Fibroblast of lung (primary cell): ENCODE results near the gene ZBTB7C. TPM values are rescaled to one million over a fixed set of nuclear protein-coding genes. Genes with fewer than 3 reads are reported as not detected.

Experiments used
- DNase-seq, 2 donors: peaks; one replicate each; pipeline versions ENCODE4 v3.0.0 to v3.0.0-alpha.2; 2010; ENCODE audit warnings: low read depth in 2 of 2
- H2AFZ ChIP-seq: 2 replicates; pipeline ENCODE4 v1.5.1; 2012; ENCODE audit warnings: low read length, control low read depth, inconsistent platforms
- H3K27ac ChIP-seq: 2 replicates; pipeline ENCODE4 v1.5.1; 2011; ENCODE audit warnings: low read length, control low read depth; ENCODE audit not compliant: insufficient read depth
- H3K27me3 ChIP-seq: 2 replicates; pipeline ENCODE4 v1.5.1; 2011; ENCODE audit warnings: mild to moderate bottlenecking, low read length; ENCODE audit not compliant: control insufficient read depth, insufficient read depth
- H3K36me3 ChIP-seq: 2 replicates; pipeline ENCODE4 v1.5.1; 2011; ENCODE audit warnings: low read length; ENCODE audit not compliant: control insufficient read depth, insufficient read depth
- H3K4me1 ChIP-seq: 2 replicates; pipeline ENCODE4 v1.5.1; 2011; ENCODE audit warnings: low read length; ENCODE audit not compliant: control insufficient read depth, insufficient read depth; ENCODE audit errors: extremely low read depth
- H3K4me2 ChIP-seq: 2 replicates; pipeline ENCODE4 v1.5.1; 2011; ENCODE audit warnings: low read length, control low read depth; ENCODE audit not compliant: insufficient read depth; ENCODE audit errors: extremely low read depth
- H3K4me3 ChIP-seq, 4 experiments: fragments of 200-600 bp in 1 of 4; sonication (generic) in 1 of 4; replicated peaks in 1 of 4; 2 replicates each; pipeline ENCODE4 v1.5.1; 2011 to 2016; ENCODE audit warnings: low read length in 4 of 4, low read depth in 3 of 4, mild to moderate bottlenecking in 3 of 4, control low read depth in 2 of 4, inconsistent platforms in 1 of 4, mixed read lengths in 1 of 4; ENCODE audit not compliant: insufficient read depth in 1 of 4; ENCODE audit errors: control extremely low read depth in 1 of 4
- H3K79me2 ChIP-seq: 2 replicates; pipeline ENCODE4 v1.5.1; 2012; ENCODE audit warnings: mild to moderate bottlenecking, low read length, inconsistent platforms; ENCODE audit not compliant: control insufficient read depth, insufficient read depth
- H3K9ac ChIP-seq: 2 replicates; pipeline ENCODE4 v1.5.1; 2011; ENCODE audit warnings: mild to moderate bottlenecking, low read length, control low read depth; ENCODE audit not compliant: insufficient read depth
- H3K9me3 ChIP-seq: 2 replicates; pipeline ENCODE4 v1.5.1; 2012; ENCODE audit warnings: low read depth, low read length; ENCODE audit not compliant: control insufficient read depth, insufficient read depth
- H4K20me1 ChIP-seq: 2 replicates; pipeline ENCODE4 v1.5.1; 2011; ENCODE audit warnings: low read length; ENCODE audit not compliant: control insufficient read depth, insufficient read depth; ENCODE audit errors: extremely low read depth
- CTCF ChIP-seq, 2 donors: IDR thresholded peaks in 1 of 2; conservative IDR thresholded peaks in 1 of 2; 1 replicate in 1 of 2; 2 replicates in 1 of 2; pipeline ENCODE4 v1.5.1; 2011 to 2012; ENCODE audit warnings: low read length in 2 of 2, control low read depth in 1 of 2, inconsistent platforms in 1 of 2, low read depth in 1 of 2, mild to moderate bottlenecking in 1 of 2
- EZH2 ChIP-seq: IDR thresholded peaks from 2 replicates; pipeline ENCODE4 v1.5.1; 2012; ENCODE audit warnings: low read length, control low read depth, mild to moderate bottlenecking; ENCODE audit errors: missing control alignments
- polyA plus RNA-seq, 2 donors: library from polyadenylated mRNA; depleted of rRNA in 1 of 2; stranded (reverse) in 1 of 2; unstranded in 1 of 2; fragments of >200 nt; gene quantifications; 2 replicates each; pipeline ENCODE4 v1.2.1, GENCODE V29; 2011 to 2012; ENCODE audit warnings: missing spikeins in 1 of 2
- total RNA-seq: library from RNA; depleted of rRNA; stranded (reverse); fragments of >200 nt; gene quantifications from 2 replicates; pipeline ENCODE4 v1.2.1, GENCODE V29; 2014

The ZBTB7C gene
- total and polyA plus RNA-seq, 2 donors (not counting 1 experiment from before 2014, with no cell fraction given): 0.19 to 0.33 TPM

GRCh38 chr18:48250362-48250907 lies 158.7 kb downstream of the ZBTB7C start:
- Histone ChIP-seq H3K36me3 (no peaks in the 10 kb centered on the region), H3K4me3 (no peak overlapping the region), H3K9ac (no peak overlapping the region), H4K20me1 (no peaks in the 10 kb centered on the region), H2AFZ (no peak overlapping the region), H3K27ac (no peak overlapping the region), H3K79me2 (no peaks in the 10 kb centered on the region), H3K9me3 (no peaks in the 10 kb centered on the region), H3K27me3 (peaks cover 7% of the 10 kb centered on the region), H3K4me2 (no peak overlapping the region), H3K4me1 (no peaks in the 10 kb centered on the region)
- TF ChIP-seq EZH2: no peak
- no peak for TF ChIP-seq CTCF (conservative IDR thresholded peaks at IDR 0.05 in 1 of 2, IDR thresholded peaks at IDR 0.05 in 1 of 2; ENCODE audit: low read depth in 1 of 2, low read length in 2 of 2)
- no peak for DNase-seq

GRCh38 chr18:48249854-48250253 lies 159.3 kb downstream of the ZBTB7C start:
- DNase-seq: no peak
- Histone ChIP-seq H3K4me3 (no peak overlapping the region), H3K9me3 (no peaks in the 10 kb centered on the region), H3K27ac (no peak overlapping the region), H3K79me2 (no peaks in the 10 kb centered on the region), H3K36me3 (no peaks in the 10 kb centered on the region), H3K27me3 (peaks cover 7% of the 10 kb centered on the region), H3K4me2 (no peak overlapping the region), H4K20me1 (no peaks in the 10 kb centered on the region), H3K4me1 (no peaks in the 10 kb centered on the region), H2AFZ (no peak overlapping the region), H3K9ac (no peak overlapping the region)
- TF ChIP-seq EZH2: no peak

DNA sequence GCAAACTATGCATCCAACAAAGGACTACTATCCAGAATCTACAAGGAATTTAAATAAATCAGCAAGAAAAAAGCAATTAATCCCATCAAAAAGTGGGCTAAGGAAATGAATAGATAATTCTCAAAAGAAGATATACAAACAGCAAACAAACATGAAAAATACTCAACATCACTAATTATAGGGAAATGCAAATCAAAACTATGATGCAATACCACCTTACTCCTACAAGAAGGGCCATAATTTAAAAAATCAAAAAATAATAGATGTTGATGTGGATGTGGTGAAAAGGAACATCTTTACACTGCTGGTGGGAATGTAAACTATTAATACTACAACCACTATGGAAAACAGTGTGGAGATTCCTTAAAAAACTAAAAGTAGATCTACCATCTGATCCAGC lies 164.7 kb downstream of the ZBTB7C start:
- H3K4me3 ChIP-seq: no peak overlapping the region
- no peaks in the 10 kb centered on the region for H3K4me1 ChIP-seq
- H3K27me3 ChIP-seq: peaks cover 2% of the 10 kb centered on the region
- no peak overlapping the region for H3K9ac ChIP-seq
- H3K79me2 ChIP-seq: no peaks in the 10 kb centered on the region
- no peak for DNase-seq
- no peak overlapping the region for H3K27ac ChIP-seq
- no peak overlapping the region for H3K4me2 ChIP-seq
- H3K9me3 ChIP-seq: no peaks in the 10 kb centered on the region
- H2AFZ ChIP-seq: no peak overlapping the region
- H3K36me3 ChIP-seq: no peaks in the 10 kb centered on the region
- TF ChIP-seq CTCF (conservative IDR thresholded peaks at IDR 0.05 in 1 of 2, IDR thresholded peaks at IDR 0.05 in 1 of 2; ENCODE audit: low read depth in 1 of 2, low read length in 2 of 2) (no peak), EZH2 (no peak)
- H4K20me1 ChIP-seq: no peaks in the 10 kb centered on the region
